ENCODE results near the gene LRP1B. TPM values are rescaled to one million over a fixed set of nuclear protein-coding genes. Genes with fewer than 3 reads are reported as not detected.

LRP1B gene
- 1 to 10 TPM; 1.2 to 3.3 (median 2.6) TPM for total RNA-seq

- H3K27me3 ChIP-seq = no peaks in the 10 kb centered on the region
- H3K9me3 ChIP-seq = no peaks in the 10 kb centered on the region
- no peak for TF ChIP-seq EP300 (IDR thresholded peaks at IDR 0.05)
- no peak for TF ChIP-seq CTCF (IDR thresholded peaks at IDR 0.05)
- no peak for TF ChIP-seq POLR2A (IDR thresholded peaks at IDR 0.05)
- peak in 1 of 2 donors; percentile 5 for DNase-seq (ENCODE audit: low spot score in 2 of 2)
- peak within 1 kb of the TSS; percentile 31 to 60 (median 49) for H3K4me3 ChIP-seq
- H3K36me3 ChIP-seq = no peaks in the 10 kb centered on the region
- 0 to 1% methylated on average over 21 of the region's 21 CpGs for WGBS, 2 donors
- H3K27ac ChIP-seq = peak within 1 kb of the TSS in 1 of 4 donors; percentile 22
- peaks cover 0 to 20% (median 0%) of the 10 kb centered on the region in 4 donors for H3K4me1 ChIP-seq
Observed at GRCh38 chr2:142131010-142131669, at the start of gene LRP1B. TSS of gene LRP1B (minus strand) at chr2:142131016. CDS start at chr2:142130729, 287 bp downstream.

- H3K27ac ChIP-seq = no peak overlapping the region
- DNase-seq (ENCODE audit: low spot score in 2 of 2) = no peak
- H3K4me3 ChIP-seq = no peak overlapping the region
- H3K9me3 ChIP-seq = no peaks in the 10 kb centered on the region
- no peak for TF ChIP-seq EP300 (IDR thresholded peaks at IDR 0.05)
- no peak for TF ChIP-seq CTCF (IDR thresholded peaks at IDR 0.05)
- TF ChIP-seq POLR2A (IDR thresholded peaks at IDR 0.05) = no peak
- H3K27me3 ChIP-seq = no peaks in the 10 kb centered on the region
- 81 to 96% methylated on average over 1 of the region's 1 CpG for WGBS, 2 donors
- H3K4me1 ChIP-seq = no peaks in the 10 kb centered on the region
- no peaks in the 10 kb centered on the region for H3K36me3 ChIP-seq
Observed at GRCh38 chr2:142179686-142180085, 48.9 kb upstream of the LRP1B start.

- Histone ChIP-seq H3K27me3 (no peaks in the 10 kb centered on the region), H3K9me3 (no peaks in the 10 kb centered on the region), H3K36me3 (no peaks in the 10 kb centered on the region), H3K4me1 (no peaks in the 10 kb centered on the region), H3K27ac (no peak overlapping the region), H3K4me3 (no peak overlapping the region)
- no peak for DNase-seq (ENCODE audit: low spot score in 2 of 2)
- no peak for TF ChIP-seq EP300 (IDR thresholded peaks at IDR 0.05)
- no peak for TF ChIP-seq CTCF (IDR thresholded peaks at IDR 0.05)
- no peak for TF ChIP-seq POLR2A (IDR thresholded peaks at IDR 0.05)
- WGBS, 2 donors = 88 to 100% methylated on average over 1 of the region's 1 CpG
Observed at GRCh38 chr2:142178604-142179003, 47.8 kb upstream of the LRP1B start.

GRCh38 chr2:142176941-142177340 is 46.1 kb upstream of the LRP1B start:
- Histone ChIP-seq H3K4me3 (no peak overlapping the region), H3K27ac (no peak overlapping the region), H3K27me3 (no peaks in the 10 kb centered on the region), H3K36me3 (no peaks in the 10 kb centered on the region), H3K4me1 (no peaks in the 10 kb centered on the region), H3K9me3 (no peaks in the 10 kb centered on the region)
- no peak for DNase-seq (ENCODE audit: low spot score in 2 of 2)
- 13 to 24% methylated on average over 1 of the region's 1 CpG for WGBS, 2 donors
- TF ChIP-seq CTCF (IDR thresholded peaks at IDR 0.05) (no peak), POLR2A (IDR thresholded peaks at IDR 0.05) (no peak), EP300 (IDR thresholded peaks at IDR 0.05) (no peak)

GRCh38 chr2:142175813-142176338 is 45.1 kb upstream of the LRP1B start:
- no peak overlapping the region for H3K4me3 ChIP-seq
- no peaks in the 10 kb centered on the region for H3K9me3 ChIP-seq
- no peaks in the 10 kb centered on the region for H3K4me1 ChIP-seq
- no peak overlapping the region for H3K27ac ChIP-seq
- no peaks in the 10 kb centered on the region for H3K36me3 ChIP-seq
- 31 to 43% methylated on average over 1 of the region's 1 CpG for WGBS, 2 donors
- DNase-seq (ENCODE audit: low spot score in 2 of 2) = no peak
- no peak for TF ChIP-seq EP300 (IDR thresholded peaks at IDR 0.05)
- TF ChIP-seq POLR2A (IDR thresholded peaks at IDR 0.05) = no peak
- no peak for TF ChIP-seq CTCF (IDR thresholded peaks at IDR 0.05)
- no peaks in the 10 kb centered on the region for H3K27me3 ChIP-seq

Data from tibial nerve (tissue), 4 donors.